Gastrocnemius medialis (tissue), 4 donors: ENCODE measurements around the gene DLG1.

ENCODE experiments used
- CTCF ChIP-seq, 5 experiments: fragments of 450-650 bp in 3 of 5; fragments of 200-600 bp in 2 of 5; sonication (generic) in 2 of 5; IDR thresholded peaks in 4 of 5; conservative IDR thresholded peaks in 1 of 5; 1 replicate in 4 of 5; 2 replicates in 1 of 5; pipeline ENCODE4 v1.5.1; 2016 to 2019; ENCODE audit warnings: antibody characterized with exemption in 5 of 5, mild to moderate bottlenecking in 3 of 5, moderate library complexity in 3 of 5
- POLR2A ChIP-seq, 2 donors: fragments of 450-650 bp; IDR thresholded peaks; one replicate each; pipeline ENCODE4 v1.6.1; 2017; ENCODE audit warnings: antibody characterized with exemption in 2 of 2, mild to moderate bottlenecking in 2 of 2, moderate library complexity in 2 of 2

GRCh38 chr3:197197334-197197733 lies 101.1 kb downstream of the DLG1 start:
- TF ChIP-seq CTCF (IDR thresholded peaks at IDR 0.05 in 4 of 5, conservative IDR thresholded peaks at IDR 0.05 in 1 of 5) (no peak), POLR2A (IDR thresholded peaks at IDR 0.05) (no peak)
